Osteoblast (primary cell): Measurements from ENCODE around the gene AK2. TPM values are rescaled to one million over a fixed set of nuclear protein-coding genes. Genes with fewer than 3 reads are reported as not detected.
"Not testable (repeated sequence)": the region's sequence is repeated elsewhere in the genome, so short reads cannot be mapped to it uniquely, and the experiment has no call there.

ENCODE experiments used
- DNase-seq: peaks from one replicate; pipeline ENCODE4 v3.0.0; 2011; ENCODE audit warnings: low spot score, mixed read lengths; ENCODE audit not compliant: insufficient read length; ENCODE audit errors: missing footprints
- H2AFZ ChIP-seq: 2 replicates; pipeline ENCODE4 v1.6.0; 2011; ENCODE audit warnings: mild to moderate bottlenecking, low read length
- H3K27ac ChIP-seq: 2 replicates; pipeline ENCODE4 v1.5.1; 2011; ENCODE audit warnings: mild to moderate bottlenecking, low read depth, low read length, moderate library complexity
- H3K27me3 ChIP-seq: 2 replicates; pipeline ENCODE4 v1.6.0; 2012; ENCODE audit warnings: mild to moderate bottlenecking, control low read depth, inconsistent platforms, low read length, moderate library complexity; ENCODE audit not compliant: insufficient read depth
- H3K36me3 ChIP-seq: 2 replicates; pipeline ENCODE4 v1.5.1; 2011; ENCODE audit warnings: mild to moderate bottlenecking, low read length, control low read depth, moderate library complexity; ENCODE audit not compliant: insufficient read depth
- H3K4me1 ChIP-seq: 2 replicates; pipeline ENCODE4 v1.5.1; 2011; ENCODE audit warnings: mild to moderate bottlenecking, low read length, control low read depth, moderate library complexity; ENCODE audit not compliant: insufficient read depth
- H3K4me2 ChIP-seq: 2 replicates; pipeline ENCODE4 v1.6.0; 2011; ENCODE audit warnings: mild to moderate bottlenecking, low read length; ENCODE audit not compliant: insufficient read depth
- H3K4me3 ChIP-seq: fragments of 200-600 bp; sonication (generic); 3 replicates; pipeline ENCODE4 v1.5.1; 2012; ENCODE audit warnings: mild to moderate bottlenecking, low read length, inconsistent platforms; ENCODE audit not compliant: insufficient read depth
- H3K79me2 ChIP-seq: 2 replicates; pipeline ENCODE4 v1.6.0; 2012; ENCODE audit warnings: mild to moderate bottlenecking, low read length, control low read depth, inconsistent platforms; ENCODE audit not compliant: insufficient read depth
- H3K9me3 ChIP-seq: 2 replicates; pipeline ENCODE4 v1.5.1; 2011; ENCODE audit warnings: low read depth, low read length, control low read depth
- H4K20me1 ChIP-seq: 2 replicates; pipeline ENCODE4 v1.6.0; 2012; ENCODE audit warnings: mild to moderate bottlenecking, low read length, control low read depth; ENCODE audit not compliant: insufficient read depth
- CTCF ChIP-seq: IDR thresholded peaks from 2 replicates; pipeline ENCODE4 v1.5.1; 2011; ENCODE audit warnings: mild to moderate bottlenecking, low read depth, low read length, moderate library complexity; ENCODE audit errors: extremely low read depth
- total RNA-seq: library from RNA; depleted of rRNA; stranded (reverse); fragments of >200 nt; gene quantifications from 2 replicates; pipeline ENCODE4 v1.2.3, GENCODE V29; 2012

Gene AK2
- total RNA-seq, 1 donor = 139 TPM

GRCh38 chr1:33025761-33026160 lies 10.9 kb downstream of the AK2 start:
- Histone ChIP-seq H3K79me2 (peaks cover 55% of the 10 kb centered on the region), H4K20me1 (peaks cover 16% of the 10 kb centered on the region)

GRCh38 chr1:33025180-33025569 lies 11.5 kb downstream of the AK2 start:
- H3K4me2 ChIP-seq = no peak overlapping the region
- TF ChIP-seq CTCF = no peak
- no peaks in the 10 kb centered on the region for H3K9me3 ChIP-seq
- peaks cover 11% of the 10 kb centered on the region for H4K20me1 ChIP-seq
- no peak overlapping the region for H3K4me3 ChIP-seq
- H3K36me3 ChIP-seq = peaks cover 43% of the 10 kb centered on the region
- no peaks in the 10 kb centered on the region for H3K4me1 ChIP-seq
- no peaks in the 10 kb centered on the region for H3K27me3 ChIP-seq
- no peak overlapping the region for H2AFZ ChIP-seq
- H3K79me2 ChIP-seq = peaks cover 50% of the 10 kb centered on the region
- no peak for DNase-seq
- no peak overlapping the region for H3K27ac ChIP-seq

More at GRCh38 chr1:33025761-33026160, 10.9 kb downstream of the AK2 start:
- Histone ChIP-seq H3K36me3 (peaks cover 41% of the 10 kb centered on the region), H3K27ac (no peak overlapping the region), H3K9me3 (no peaks in the 10 kb centered on the region), H3K4me1 (no peaks in the 10 kb centered on the region), H2AFZ (no peak overlapping the region), H3K4me3 (no peak overlapping the region), H3K4me2 (no peak overlapping the region), H3K27me3 (no peaks in the 10 kb centered on the region)
- no peak for DNase-seq
- no peak for TF ChIP-seq CTCF

GRCh38 chr1:33024430-33025179 lies 12.1 kb downstream of the AK2 start:
- H3K79me2 ChIP-seq = peaks cover 44% of the 10 kb centered on the region
- not testable (repeated sequence) for DNase-seq, H3K4me2 ChIP-seq, H2AFZ ChIP-seq, H3K4me1 ChIP-seq, H3K27ac ChIP-seq, H4K20me1 ChIP-seq, H3K9me3 ChIP-seq, H3K27me3 ChIP-seq, H3K4me3 ChIP-seq
- H3K36me3 ChIP-seq = peaks cover 46% of the 10 kb centered on the region

- peaks cover 55% of the 10 kb centered on the region for H3K36me3 ChIP-seq
- no peak overlapping the region for H3K4me3 ChIP-seq
- no peak overlapping the region for H2AFZ ChIP-seq
- no peak for TF ChIP-seq CTCF
- H3K4me1 ChIP-seq = no peaks in the 10 kb centered on the region
- peaks cover 9% of the 10 kb centered on the region for H4K20me1 ChIP-seq
- H3K9me3 ChIP-seq = no peaks in the 10 kb centered on the region
- no peaks in the 10 kb centered on the region for H3K27me3 ChIP-seq
- no peak overlapping the region for H3K27ac ChIP-seq
- peaks cover 25% of the 10 kb centered on the region for H3K79me2 ChIP-seq
- H3K4me2 ChIP-seq = no peak overlapping the region
- no peak for DNase-seq
These were observed 14.0 kb downstream of the AK2 start for GRCh38 chr1:33022650-33023200.
